Ascending aorta (tissue), 2 donors: ENCODE data around the gene IRF2BP1. TPM values are rescaled to one million over a fixed set of nuclear protein-coding genes. Genes with fewer than 3 reads are reported as not detected.
A peak's percentile ranks its signal among the peaks of the same experiment; 100 is the strongest.

Source experiments
- DNase-seq, 2 donors: peaks; one replicate each; pipeline ENCODE4 v3.0.0-alpha.2; 2019; ENCODE audit warnings: low spot score in 2 of 2
- H3K27ac ChIP-seq, 2 donors: fragments of 200-600 bp; sonication (generic); one replicate each; pipeline ENCODE4 v1.5.1; 2016 to 2017; ENCODE audit warnings: mild to moderate bottlenecking in 1 of 2
- H3K27me3 ChIP-seq: fragments of 200-600 bp; sonication (generic); one replicate; pipeline ENCODE4 v1.5.1; 2017
- H3K36me3 ChIP-seq, 2 donors: fragments of 200-600 bp; sonication (generic); one replicate each; pipeline ENCODE4 v1.5.1; 2016
- H3K4me1 ChIP-seq, 2 donors: fragments of 200-600 bp; sonication (generic); one replicate each; pipeline ENCODE4 v1.5.1; 2016 to 2017; ENCODE audit warnings: mild to moderate bottlenecking in 1 of 2
- H3K4me3 ChIP-seq, 2 donors: fragments of 200-600 bp; sonication (generic); one replicate each; pipeline ENCODE4 v1.5.1; 2016 to 2017; ENCODE audit warnings: mild to moderate bottlenecking in 1 of 2
- H3K9me3 ChIP-seq, 2 donors: fragments of 200-600 bp; sonication (generic); one replicate each; pipeline ENCODE4 v1.5.1; 2016
- intact Hi-C: fragments of 100-400 bp; cut with DNase I; formaldehyde crosslinking; loops from one replicate; pipeline ENCODE4 v1.15.1; 2023
- total RNA-seq: library from RNA; depleted of rRNA; stranded (reverse); fragments of >200 nt; gene quantifications from one replicate; pipeline ENCODE4 v1.1.0, GENCODE V29; 2016
- TF ChIP-seq, protein P1 (sequence below), 3 experiments: fragments of 200-600 bp in 2 of 3; fragments of 450-650 bp in 1 of 3; sonication (generic) in 2 of 3; IDR thresholded peaks; one replicate each; pipeline ENCODE4 v1.5.1; 2016 to 2019; ENCODE audit warnings: antibody characterized with exemption in 3 of 3, mild to moderate bottlenecking in 1 of 3, moderate library complexity in 1 of 3

Gene IRF2BP1
- total RNA-seq, 1 donor from 2014 or later = 45.7 TPM

DNA sequence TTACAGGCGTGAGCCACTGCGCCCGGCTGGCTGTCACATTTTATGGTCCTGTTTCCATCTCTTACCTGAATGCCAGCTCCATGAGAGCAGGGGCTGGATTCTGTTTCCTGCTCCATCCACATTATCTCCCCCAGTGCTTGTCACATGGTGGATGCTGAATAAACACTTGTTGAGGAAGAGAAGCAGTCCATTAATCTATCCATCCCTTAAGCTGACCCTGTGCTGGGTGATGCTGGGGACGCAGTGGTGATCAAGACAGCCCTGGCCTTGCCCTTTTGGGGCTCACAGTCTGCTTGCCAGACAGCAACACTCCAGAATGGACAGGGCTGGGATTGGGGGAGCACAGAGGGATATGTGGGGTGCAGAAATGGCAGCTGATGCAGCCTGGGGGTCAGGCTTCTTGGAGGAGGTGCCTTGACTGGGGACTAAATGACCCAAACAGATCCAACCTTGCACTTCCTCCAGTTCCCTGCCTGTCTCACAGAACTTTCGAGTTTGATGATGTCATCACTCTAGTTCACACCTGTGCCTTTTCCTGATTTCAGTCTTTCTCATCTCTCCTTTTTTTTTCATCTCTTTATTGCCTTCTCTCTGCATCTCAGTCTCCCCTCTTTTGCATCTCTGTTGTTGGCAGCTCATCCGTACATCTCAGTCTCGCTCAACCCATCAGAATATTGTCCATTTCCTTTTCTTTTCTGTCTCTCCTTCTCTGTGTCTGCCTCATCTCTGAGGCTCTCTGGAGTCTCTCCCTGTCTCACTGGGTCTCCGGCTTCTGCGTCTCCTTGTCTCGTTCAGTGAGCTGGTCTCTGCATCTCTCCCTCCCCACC, 4.6 kb downstream of the IRF2BP1 start:
- Histone ChIP-seq H3K9me3 (no peaks in the 10 kb centered on the region), H3K36me3 (peaks cover 7 to 9% of the 10 kb centered on the region in 2 donors), H3K27me3 (no peaks in the 10 kb centered on the region), H3K4me3 (no peak overlapping the region), H3K27ac (no peak overlapping the region), H3K4me1 (peaks cover 22 to 37% of the 10 kb centered on the region in 2 donors)
- DNase-seq = no peak
- intact Hi-C loops = no loop called here
- TF ChIP-seq, protein P1, sequence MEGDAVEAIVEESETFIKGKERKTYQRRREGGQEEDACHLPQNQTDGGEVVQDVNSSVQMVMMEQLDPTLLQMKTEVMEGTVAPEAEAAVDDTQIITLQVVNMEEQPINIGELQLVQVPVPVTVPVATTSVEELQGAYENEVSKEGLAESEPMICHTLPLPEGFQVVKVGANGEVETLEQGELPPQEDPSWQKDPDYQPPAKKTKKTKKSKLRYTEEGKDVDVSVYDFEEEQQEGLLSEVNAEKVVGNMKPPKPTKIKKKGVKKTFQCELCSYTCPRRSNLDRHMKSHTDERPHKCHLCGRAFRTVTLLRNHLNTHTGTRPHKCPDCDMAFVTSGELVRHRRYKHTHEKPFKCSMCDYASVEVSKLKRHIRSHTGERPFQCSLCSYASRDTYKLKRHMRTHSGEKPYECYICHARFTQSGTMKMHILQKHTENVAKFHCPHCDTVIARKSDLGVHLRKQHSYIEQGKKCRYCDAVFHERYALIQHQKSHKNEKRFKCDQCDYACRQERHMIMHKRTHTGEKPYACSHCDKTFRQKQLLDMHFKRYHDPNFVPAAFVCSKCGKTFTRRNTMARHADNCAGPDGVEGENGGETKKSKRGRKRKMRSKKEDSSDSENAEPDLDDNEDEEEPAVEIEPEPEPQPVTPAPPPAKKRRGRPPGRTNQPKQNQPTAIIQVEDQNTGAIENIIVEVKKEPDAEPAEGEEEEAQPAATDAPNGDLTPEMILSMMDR (IDR thresholded peaks at IDR 0.05) = no peak

DNA sequence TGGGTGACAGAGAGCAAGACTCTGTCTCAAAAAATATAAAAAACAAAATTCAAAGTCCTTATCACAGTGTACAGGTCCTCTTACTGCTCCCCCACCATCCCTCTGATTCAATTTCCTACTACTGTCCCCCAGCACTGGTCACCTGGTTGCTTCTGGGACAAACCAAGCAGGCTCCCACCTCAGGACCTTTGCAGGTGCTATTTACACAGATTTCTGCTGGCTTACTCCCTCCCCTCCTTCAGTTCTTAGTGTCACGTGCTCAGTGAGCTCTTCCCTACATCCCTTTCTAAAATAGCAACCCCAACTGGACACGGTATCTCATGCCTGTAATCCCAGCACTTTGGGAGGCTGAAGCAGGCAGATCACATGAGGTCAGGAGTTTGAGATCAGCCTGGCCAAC, 6.0 kb downstream of the IRF2BP1 start:
- Histone ChIP-seq H3K27me3 (no peaks in the 10 kb centered on the region), H3K36me3 (peaks cover 7 to 9% of the 10 kb centered on the region in 2 donors), H3K4me1 (peaks cover 18 to 31% of the 10 kb centered on the region in 2 donors), H3K27ac (no peak overlapping the region), H3K4me3 (no peak overlapping the region), H3K9me3 (no peaks in the 10 kb centered on the region)
- intact Hi-C loops = no loop called here
- no peak for DNase-seq
- TF ChIP-seq, protein P1 (IDR thresholded peaks at IDR 0.05) = no peak

DNA sequence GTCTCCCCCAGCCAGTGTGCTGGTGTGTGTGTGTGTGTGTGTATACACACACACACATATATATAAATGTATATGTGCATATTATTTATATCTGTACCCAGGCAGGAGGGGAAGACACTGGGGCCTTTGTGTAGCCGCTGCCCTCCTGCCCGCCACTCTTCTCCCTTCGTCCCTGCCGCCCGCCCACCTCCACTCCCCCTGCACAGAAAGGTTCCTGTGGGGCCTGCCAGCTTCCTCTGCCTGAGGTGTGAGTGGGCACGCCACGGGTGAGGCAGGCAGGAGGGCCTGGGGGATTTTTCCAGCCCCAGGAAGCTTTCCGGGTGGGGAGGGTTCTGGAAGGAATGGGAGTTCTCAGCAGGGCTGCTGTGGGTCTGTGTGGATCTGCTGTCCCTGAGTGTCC, 6.9 kb downstream of the IRF2BP1 start:
- Histone ChIP-seq H3K27me3 (no peaks in the 10 kb centered on the region), H3K27ac (no peak overlapping the region), H3K36me3 (peaks cover 2 to 3% of the 10 kb centered on the region in 2 donors), H3K9me3 (no peaks in the 10 kb centered on the region), H3K4me3 (no peak overlapping the region), H3K4me1 (peaks cover 9 to 22% of the 10 kb centered on the region in 2 donors)
- TF ChIP-seq, protein P1 (IDR thresholded peaks at IDR 0.05) = no peak
- intact Hi-C loops = no loop called here
- no peak for DNase-seq

DNA sequence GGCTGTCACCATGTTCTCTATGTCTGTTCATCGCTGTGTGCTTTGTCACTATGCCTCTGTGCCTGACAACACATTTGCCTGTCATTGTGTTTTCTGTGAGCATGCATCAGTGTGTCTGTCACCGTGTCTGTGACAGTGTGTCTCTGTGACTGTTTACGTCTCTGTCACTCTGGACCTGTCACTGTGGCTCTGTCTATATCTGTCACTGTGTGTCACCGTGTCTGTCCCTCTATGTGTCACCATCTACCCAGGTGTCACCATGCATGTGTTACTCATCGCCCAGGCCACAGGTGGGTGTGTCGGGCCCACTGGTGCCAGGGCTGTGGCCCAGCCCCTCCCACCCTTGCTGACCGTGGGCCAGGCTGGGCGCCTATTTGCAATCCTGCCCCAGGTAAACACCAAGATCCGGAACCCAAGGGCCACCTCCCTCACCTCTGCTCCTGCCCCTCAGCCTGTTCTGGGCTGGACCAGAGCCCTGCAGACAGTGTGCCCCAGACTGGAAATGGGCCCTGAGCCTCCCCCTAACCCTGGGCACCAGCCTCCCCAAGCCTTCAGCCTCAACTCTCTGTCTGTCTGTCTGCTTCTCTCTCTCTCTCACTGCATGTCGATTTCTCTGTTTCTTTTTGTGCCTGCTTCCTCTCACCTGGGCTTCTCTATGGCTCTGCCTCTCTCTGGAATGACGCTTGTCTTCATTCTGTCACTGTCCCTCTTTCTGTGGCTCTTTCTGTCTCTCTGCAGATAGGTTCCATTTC, 7.7 kb downstream of the IRF2BP1 start:
- intact Hi-C loops = no loop called here
- H3K4me3 ChIP-seq = no peak overlapping the region
- H3K4me1 ChIP-seq = peaks cover 7 to 15% of the 10 kb centered on the region in 2 donors
- H3K9me3 ChIP-seq = no peaks in the 10 kb centered on the region
- no peak for DNase-seq
- H3K27me3 ChIP-seq = no peaks in the 10 kb centered on the region
- no peak overlapping the region for H3K27ac ChIP-seq
- H3K36me3 ChIP-seq = no peaks in the 10 kb centered on the region
- TF ChIP-seq, protein P1 (IDR thresholded peaks at IDR 0.05) = no peak

DNA sequence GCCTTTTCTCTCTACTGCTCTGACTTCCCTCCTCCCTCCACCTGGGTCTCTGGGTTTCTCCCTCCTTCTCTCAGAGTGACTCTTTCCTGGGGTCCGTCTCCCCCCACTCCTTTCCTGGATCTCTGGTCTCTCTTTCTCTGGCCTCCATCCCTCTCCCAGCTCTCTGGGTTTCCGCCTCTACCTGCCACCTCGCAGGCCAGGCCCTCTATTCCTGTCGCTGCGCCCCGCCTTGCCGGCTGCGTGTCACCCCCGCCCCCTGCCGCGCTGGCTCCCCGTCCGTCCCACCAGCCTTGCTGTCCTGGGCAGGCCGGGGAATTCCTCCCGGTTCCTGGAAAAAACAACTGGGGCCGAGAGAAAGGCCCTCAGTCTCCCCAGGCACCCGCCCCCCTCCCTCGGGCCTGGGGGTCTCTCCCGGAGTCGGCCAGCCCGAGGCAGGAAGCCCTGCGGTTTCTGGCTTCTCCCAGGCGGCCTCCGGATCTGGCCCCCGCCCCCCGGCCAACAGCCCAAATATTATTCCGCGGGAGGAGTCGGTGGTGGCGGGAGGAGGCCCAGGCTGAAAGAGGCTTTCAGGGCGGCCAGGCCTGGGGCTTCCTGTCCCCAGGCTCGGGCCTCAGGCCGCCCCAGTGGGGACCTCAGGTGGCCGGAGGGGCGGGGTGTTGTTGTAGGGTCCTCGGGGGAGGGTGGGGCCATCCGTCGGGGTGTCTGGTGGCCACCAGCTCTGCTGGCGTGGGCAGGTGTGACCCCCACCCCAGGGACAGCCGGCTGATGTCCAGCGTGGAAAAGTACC, 9.3 kb downstream of the IRF2BP1 start:
- intact Hi-C loops = no loop called here
- no peaks in the 10 kb centered on the region for H3K36me3 ChIP-seq
- H3K4me3 ChIP-seq = peak overlapping the region; percentile 12 to 39
- H3K4me1 ChIP-seq = peaks cover 0 to 4% of the 10 kb centered on the region in 2 donors
- no peaks in the 10 kb centered on the region for H3K27me3 ChIP-seq
- no peak for DNase-seq
- peak overlapping the region in 1 of 2 donors; percentile 17 for H3K27ac ChIP-seq
- H3K9me3 ChIP-seq = no peaks in the 10 kb centered on the region
- TF ChIP-seq, protein P1 (IDR thresholded peaks at IDR 0.05) = no peak
